Nucleus accumbens (tissue), 56 donors: ENCODE data around the gene KMT5B.

ENCODE experiments used
- DNase-seq, 56 donors: peaks; one replicate each; lab custom pipeline; 2025; lab: John Stamatoyannopoulos, UW

The KMT5B gene

DNA sequence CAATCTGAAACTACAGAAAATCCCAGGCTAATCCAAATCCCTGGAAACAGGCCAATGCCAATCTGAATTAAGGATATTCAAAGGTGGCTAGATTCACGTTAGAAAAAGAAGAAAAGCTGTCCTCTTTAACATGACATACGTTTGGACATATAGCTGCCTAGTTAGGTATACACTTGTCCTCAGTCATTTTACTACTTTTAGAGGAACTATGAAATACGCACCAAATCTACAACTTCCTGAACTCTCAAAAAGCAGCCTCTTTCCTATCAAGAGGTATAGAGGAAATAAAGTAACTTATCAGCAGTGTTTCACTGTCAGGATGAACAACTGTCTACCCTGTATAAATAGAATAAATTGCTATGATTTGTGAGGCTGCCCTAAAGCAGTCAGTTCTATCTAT lies 24.0 kb downstream of the KMT5B start:
- no peak for DNase-seq

DNA sequence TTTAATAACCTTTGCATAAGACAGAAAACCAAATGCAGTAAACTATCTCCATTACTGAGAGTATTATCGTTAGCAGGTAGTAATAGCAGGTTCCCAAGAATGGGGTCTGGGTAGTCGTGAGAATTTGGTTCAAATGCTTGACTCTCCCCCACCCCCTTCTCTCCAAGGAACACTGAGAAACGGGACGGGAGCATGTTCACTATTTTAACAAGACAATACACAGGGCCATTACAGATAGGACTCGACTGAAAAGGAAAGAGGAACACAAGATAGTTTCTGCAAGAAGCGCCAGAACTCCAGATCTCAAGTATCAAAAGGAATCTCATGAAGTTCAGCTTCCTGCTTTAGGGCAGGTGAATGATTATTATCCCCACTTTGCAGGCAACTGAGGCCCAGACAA lies 27.0 kb downstream of the KMT5B start:
- DNase-seq = no peak

DNA sequence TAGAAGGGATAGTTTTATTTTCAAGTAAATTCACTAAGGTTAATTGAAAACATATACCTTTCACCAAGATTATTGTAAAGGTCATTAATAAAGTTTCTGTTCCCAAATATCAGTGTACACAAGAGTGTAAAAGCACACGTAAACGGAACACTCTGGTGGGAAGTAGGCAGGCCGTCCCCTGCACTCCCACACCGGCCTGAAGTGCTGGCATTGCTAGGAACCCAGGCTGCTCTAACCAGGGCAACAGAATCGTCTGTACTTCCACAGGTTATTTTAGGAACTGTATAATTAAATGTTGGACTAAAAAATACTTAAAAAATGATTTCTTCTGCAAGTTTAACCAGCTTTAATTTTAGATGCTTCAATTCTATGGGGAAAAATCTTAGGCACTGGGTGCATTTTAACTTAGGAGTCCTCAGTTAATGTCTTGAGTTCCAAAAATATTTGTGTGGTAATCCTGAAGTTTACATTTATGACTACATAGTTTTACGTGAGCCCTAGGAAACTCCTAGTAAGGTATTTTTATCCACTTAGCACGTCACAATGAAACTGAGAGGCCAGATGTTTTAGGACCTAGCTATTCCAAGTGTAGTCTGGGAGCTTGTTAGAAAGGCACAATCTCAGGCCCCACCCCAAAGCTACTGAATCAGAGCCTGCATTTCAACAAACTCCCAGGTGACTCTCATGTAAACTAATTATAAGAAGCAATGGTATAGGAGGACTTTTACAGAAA lies 31.2 kb downstream of the KMT5B start:
- no peak for DNase-seq

DNA sequence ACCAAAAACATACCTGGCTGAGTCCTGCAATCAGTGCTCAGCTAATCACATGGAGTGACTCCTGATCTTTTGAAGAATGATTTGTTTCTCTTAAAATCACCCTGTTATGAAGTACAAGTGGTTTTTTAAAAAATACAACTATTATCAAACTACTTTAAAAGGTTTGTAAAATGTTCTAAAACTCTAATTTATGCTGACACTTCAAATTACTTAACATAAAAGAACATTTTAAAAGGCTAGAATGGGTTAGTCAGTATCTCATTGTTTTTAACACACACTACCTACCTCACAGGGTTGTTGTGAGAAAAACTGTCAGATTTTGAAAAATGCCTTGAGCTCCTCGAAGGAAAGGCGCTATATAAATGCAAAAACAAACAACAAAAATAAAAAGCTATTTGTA lies 33.2 kb downstream of the KMT5B start:
- no peak for DNase-seq

DNA sequence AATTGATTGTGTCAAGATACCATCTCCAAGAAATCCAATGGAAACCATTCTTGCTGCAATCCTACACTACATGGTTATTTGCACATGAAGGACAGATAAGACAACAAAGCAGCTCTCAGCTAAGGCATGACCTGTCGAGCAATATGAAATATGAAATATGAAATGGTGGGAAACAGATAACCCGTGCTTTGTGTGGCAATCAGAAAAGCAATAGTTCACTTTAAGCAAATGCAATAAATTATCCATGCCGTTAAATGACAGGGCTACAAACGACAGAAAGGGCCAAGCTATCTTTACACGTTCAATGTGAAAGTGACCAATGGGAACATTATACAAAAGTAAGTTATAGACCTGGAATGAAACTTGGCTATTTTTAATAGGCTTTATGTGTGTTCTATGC lies 35.2 kb downstream of the KMT5B start:
- DNase-seq = no peak

DNA sequence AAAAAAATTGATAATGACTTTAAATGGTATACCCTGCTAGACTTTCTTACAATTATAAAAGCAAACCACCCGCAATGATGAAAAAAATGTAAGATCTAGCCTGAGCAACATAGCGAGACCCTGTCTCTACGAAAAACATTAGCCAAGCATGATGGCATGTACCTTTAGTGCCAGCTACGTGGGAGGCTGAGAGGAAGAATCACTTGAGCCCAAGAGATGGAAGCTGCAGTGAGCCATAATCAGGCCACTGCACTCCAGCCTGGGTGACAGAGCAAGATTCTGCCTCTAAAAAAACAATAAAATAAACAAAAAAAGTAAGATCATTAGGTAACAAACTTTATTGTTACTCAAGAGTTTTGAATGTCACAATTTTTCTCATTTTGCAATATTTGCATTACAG lies 39.2 kb downstream of the KMT5B start:
- no peak for DNase-seq

DNA sequence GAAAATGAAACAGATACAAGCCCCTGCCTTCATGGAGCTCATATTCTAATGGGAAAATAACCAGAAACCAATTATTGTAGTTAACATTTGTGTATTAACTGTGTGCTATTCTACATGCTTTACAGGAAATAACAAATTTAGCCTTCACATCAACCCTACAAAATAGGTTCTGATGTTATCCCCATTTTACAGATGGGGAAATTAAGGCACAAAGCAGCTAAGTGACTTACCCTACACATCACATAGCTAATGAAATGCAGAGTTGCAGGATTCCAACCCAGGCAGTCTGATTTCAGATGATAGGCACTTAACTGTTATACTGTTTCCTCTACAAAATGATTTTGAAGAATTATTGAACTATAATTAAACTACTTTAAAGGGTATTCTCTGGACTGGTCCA lies 43.7 kb downstream of the KMT5B start:
- DNase-seq = no peak

DNA sequence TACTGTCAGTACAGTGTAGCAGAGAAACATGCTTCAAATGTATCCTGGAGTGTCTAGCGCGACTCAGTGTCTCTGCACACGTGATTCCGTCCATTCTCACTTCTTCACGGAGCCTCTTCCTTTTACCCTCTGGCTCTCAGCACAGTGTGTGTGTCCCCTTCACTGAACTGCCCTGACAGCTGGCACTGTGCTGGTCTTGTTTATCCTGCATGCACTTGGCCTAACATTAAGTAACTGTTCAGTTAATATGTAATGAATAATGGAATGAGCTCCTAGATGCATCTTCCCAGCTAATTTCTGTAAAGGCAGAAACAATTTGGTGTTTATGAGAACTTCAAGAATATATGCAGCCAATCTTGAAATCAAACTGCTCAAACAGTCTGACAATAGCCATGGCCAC lies 44.4 kb downstream of the KMT5B start:
- no peak for DNase-seq

DNA sequence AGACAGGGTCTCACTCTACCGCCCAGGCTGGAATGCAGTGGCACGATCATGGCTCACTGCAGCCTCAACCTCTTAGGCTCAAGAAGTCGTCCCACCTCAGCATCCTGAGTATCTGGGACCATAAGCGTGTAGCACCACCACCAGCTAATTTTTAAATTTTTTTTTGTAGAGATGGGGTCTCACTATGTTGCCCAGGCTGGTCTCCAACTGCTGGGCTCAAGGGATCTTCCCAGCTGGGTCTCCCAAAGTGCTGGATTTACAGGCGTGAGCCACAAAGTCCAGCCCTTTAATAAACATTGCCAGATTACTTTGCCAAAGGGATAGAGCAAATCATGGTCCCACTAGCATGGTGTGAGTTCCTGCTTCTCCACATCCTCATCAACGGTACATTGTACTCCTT lies 45.6 kb downstream of the KMT5B start:
- no peak for DNase-seq

DNA sequence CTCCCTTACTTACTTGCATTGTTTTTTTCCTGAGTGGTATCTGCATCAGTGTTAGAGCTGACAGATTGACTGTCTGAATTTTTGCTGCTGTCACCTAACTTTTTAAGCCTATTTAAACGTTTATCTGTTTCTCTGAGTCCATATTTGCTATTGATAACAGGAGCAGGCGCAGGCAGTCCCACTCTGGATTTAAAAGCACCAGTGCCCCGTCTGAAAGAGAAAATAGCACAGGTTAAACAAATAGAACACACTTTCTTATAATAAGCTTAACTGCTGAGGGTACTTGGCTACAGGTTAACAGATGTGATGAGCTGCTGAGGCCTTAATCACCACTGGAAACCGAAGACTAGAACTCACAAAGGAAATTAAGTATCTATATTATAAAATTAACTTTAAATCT lies 46.1 kb downstream of the KMT5B start:
- no peak for DNase-seq

DNA sequence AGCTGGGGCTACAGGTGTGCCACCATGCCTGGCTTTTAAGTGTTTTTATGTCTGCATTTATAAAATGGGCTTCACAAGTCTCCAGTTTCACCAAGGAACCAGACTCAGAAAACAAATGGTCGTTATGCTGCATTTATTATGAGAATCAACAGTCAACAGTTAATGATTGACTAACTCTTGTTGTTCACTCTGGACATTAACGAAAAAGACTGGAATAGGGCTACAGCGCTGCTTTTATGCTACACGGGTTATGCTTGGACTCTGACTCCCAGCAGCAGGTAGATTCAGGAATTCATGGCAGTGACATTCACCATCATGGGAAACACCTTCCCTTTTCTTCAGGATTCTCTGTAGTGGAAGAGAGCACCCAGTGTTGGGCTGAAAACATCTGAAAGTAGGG lies 47.5 kb downstream of the KMT5B start:
- no peak for DNase-seq

DNA sequence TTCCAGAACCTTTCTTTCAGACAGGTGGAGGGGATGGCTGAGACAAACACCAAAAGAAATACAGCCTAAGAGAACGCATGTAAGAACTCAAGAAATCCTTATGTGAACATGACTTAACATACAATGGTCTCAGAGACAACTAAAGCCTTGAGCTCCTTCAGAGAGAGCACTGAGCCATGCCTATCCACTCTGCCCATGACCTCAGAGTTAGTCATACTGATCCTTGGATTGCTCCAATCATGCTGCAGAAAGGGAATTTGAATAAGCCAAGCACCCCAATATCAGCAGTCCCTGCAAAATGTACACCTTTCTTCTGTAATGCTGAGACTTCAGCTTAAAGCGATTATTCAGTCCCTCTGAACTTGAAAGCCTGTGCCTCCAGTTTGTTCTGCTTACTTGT lies 48.7 kb downstream of the KMT5B start:
- no peak for DNase-seq

DNA sequence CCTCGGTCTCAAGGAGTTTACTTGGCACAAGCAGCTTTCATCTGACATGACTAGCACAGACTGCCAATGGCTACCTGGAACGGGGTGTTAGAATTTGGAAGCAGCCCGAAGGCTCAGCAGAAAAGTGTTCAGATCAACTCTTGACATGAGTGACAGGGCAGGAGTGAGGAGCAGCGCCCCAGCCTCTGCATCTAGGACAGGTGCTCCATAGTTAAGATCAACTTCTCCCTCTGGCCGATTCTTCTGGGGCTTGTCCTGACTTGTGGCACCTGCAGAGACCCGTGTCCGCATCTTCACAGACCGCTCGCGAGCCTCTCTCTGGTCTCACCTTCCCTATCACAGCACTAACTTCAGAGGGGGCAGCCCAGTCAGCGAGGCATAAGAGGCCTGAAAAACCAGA lies 49.4 kb downstream of the KMT5B start:
- no peak for DNase-seq

DNA sequence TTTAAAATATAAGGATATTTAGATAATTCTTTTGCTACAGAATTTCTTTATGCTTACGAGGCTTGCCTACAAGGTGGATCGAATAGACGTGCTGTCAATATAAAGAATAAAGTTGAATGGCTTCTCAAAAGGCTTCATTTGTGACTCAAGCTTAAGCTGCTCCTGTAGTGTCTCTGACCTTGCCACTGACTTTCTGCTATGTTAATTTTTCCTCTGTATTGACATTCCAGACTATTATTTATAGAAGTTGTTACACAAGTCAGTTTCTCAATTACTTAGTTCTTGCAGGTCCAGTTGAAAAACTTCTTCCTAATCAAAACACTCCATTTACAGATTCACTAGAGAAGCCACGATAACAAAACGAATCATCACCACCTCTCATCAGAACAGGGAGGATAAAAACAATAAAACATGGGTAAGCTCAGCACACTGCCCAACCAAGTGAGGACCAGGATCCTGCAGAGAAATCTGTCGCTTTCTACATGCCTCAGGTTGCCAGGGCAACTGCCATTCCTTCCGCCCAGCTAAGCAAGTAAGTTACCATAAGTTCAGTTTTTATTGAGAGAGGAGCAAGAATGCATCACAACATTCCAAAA lies 52.9 kb downstream of the KMT5B start:
- DNase-seq = no peak

DNA sequence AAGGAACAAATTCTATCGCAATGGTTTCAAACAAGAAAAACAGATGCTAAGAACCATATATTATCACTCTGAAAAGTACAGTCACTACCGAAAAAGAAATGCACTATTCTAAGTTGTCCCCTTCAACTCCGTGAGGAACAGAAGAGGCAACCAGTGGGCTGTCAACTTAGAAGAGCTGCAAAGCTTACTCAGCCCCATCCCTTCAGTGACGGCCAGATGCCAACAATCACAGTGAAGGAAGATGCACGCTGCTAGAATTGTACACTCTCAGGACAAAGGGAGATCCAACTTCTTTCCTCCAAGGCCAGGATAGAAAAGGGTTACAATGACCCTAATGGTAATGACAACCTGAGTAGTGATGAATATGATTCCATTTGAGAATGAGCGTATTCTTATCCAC lies 53.4 kb downstream of the KMT5B start:
- no peak for DNase-seq

DNA sequence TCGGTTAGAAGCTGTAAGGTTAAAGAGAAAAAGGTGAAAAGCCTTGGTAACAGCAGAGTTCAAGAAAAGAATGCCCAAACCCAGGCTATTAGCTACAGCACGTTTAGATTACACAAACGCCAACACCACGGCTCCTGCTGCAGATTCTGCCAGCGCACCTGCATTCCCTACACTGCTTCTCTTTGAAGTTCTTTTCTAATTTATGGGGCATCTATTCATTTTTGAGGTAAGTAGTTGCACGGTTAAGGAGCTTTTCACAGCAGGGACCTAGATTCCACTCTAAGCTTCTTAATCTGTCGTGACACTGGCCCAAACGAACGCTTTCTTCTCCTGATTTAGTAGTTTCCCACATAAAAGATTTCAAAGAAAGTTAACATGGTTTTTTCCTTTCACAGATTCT lies 53.9 kb downstream of the KMT5B start:
- no peak for DNase-seq

DNA sequence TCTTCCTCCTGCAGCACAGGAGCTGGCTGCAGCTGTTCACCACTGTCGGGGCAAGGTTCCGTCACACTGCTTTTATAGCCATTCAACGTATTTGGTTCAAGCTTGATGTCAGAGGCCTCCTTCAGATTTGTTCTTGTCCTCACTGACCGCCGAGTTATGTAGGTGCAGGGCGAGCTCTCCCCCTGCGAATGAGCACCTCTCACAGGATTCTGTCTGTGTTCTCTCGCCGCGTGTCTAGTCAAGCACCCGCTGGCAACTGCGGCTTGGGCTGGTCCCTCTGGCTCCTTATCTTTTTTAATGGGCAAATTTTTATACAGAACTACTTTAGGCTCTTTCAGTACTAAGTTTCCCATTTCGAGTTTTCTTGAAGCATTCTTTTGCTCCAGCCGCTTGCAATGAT lies 54.5 kb downstream of the KMT5B start:
- no peak for DNase-seq

DNA sequence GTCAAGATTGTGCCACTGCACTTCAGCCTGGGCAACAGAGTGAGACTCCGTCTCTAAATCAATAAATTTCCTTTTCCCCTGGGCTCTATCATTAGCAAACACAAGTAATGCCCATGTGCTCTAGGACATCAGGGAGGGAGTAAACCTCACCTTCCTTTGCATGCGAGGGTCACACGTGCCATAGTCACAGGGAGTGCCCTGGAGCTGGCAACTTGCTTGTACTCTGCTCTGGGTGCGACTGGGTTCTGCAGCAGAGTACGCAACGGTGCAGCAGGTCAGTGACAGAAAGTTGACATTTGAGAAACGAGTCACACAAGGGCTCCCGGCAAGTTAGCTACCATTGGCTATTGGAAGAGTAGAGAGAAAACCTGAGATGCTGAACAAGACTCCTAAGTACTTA lies 59.4 kb downstream of the KMT5B start:
- DNase-seq = no peak

DNA sequence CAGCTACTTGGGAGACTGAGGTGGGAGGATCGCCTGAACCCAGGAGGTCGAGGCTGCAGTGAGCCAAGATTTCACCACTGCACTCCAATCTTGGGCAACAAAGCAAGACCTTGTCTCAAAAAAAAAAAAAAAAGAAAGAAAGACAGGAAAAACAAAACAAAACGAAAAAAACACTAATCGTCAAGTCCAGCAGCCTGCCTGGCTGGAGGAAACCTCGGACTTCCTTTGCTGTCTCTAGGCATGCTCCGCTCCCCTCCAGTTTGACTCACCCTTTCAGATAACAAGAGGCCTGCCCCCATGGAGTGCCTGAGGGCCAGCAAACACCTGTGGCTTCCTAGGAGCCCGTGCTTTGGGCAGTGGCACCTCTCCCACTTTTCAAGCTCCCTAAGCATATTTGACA lies 63.1 kb downstream of the KMT5B start:
- DNase-seq = no peak

DNA sequence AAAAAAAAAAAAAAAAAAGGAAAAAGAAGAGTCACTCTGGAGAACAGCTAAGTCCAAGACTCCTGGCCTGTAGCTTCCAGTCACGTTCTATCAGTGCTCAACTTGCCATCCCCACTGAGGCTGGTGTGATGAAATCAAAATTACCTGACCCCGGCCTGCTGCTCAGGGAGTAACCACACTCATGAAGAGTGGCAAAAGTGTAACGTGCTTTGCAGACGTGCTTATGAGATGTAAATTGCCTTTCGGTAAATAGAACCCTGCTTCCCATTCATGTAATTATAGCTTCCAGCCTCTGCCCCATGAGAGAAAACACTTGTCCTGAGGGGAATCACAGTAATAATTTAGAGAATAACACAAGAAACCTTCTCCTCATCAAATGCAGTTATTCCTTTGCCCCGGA lies 63.7 kb downstream of the KMT5B start:
- DNase-seq = no peak

DNA sequence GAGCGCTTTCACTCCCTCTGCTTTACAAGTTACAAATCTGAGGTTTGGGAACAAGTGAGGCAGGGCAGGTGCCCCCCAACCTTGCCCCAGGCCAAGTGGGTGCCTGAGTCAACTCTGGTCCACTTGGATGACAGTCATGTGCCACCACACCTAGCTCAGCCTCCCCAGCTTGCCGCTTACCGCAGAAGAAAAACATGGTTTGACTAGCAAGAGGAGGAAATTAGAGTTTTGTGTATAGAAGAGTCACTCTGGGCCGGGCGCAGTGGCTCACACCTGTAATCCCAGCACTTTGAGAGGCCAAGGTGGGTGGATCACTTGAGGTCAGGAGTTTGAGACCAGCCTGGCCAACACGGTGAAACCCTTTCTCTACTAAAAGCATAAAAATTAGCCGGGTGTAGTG lies 64.2 kb downstream of the KMT5B start:
- DNase-seq = no peak

DNA sequence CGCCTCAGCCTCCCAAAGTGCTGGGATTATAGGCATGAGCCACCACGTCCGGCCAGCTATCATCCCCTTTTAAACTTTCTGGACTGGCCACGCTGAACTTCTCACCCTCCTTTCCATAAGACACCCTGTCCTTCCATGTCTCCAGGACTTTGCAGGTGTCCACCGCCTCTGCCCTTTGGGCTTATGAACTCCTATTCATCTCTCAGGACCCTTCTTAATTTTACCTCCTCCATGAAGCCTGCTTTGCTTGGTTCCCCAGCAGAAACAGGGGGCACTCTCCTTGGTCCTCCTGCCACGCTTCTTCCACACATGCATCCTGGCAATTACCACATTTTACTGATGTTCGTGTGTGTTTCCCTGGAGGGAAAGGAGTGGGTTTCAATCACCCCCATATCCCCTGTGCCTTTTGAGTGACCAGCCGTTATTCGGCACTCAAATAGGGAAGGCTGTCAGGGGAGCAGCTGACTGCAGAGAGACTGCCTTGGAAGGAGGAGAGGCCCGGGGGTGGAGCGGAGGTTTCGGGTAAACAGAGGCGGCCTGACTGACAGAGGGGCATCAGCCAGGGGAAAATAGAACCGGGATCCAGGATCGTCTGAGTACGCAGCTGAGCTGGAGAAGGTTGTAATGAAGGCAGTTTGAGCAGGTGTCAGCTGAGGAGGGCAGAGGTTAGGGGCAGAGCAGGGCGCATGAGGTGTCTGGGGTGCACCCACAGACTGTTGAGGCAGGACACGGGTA lies 64.9 kb downstream of the KMT5B start:
- DNase-seq = no peak
